Skeletal muscle satellite cell (primary cell): ENCODE results near the gene FBXW8.

Experiments
- H3K27me3 ChIP-seq: 2 replicates; pipeline ENCODE4 v1.7.0; 2013; ENCODE audit warnings: low read length; ENCODE audit not compliant: control insufficient read depth, insufficient read depth
- H3K36me3 ChIP-seq: 2 replicates; pipeline ENCODE4 v1.7.0; 2013; ENCODE audit warnings: mild to moderate bottlenecking, control low read depth, low read length; ENCODE audit not compliant: insufficient read depth
- H3K4me1 ChIP-seq: 2 replicates; pipeline ENCODE4 v1.7.0; 2013; ENCODE audit warnings: low read length; ENCODE audit not compliant: control insufficient read depth, insufficient read depth
- H3K4me2 ChIP-seq: 2 replicates; pipeline ENCODE4 v1.7.0; 2013; ENCODE audit warnings: mild to moderate bottlenecking, low read length
- H3K4me3 ChIP-seq: 2 replicates; pipeline ENCODE4 v1.7.0; 2013; ENCODE audit warnings: low read length
- H3K9ac ChIP-seq: 2 replicates; pipeline ENCODE4 v1.7.0; 2013; ENCODE audit warnings: mild to moderate bottlenecking, low read depth, low read length, moderate library complexity
- H3K9me3 ChIP-seq: replicated peaks from 2 replicates; pipeline ENCODE4 v1.7.0; 2013; ENCODE audit warnings: mild to moderate bottlenecking, control low read depth, low read length

Gene FBXW8

DNA sequence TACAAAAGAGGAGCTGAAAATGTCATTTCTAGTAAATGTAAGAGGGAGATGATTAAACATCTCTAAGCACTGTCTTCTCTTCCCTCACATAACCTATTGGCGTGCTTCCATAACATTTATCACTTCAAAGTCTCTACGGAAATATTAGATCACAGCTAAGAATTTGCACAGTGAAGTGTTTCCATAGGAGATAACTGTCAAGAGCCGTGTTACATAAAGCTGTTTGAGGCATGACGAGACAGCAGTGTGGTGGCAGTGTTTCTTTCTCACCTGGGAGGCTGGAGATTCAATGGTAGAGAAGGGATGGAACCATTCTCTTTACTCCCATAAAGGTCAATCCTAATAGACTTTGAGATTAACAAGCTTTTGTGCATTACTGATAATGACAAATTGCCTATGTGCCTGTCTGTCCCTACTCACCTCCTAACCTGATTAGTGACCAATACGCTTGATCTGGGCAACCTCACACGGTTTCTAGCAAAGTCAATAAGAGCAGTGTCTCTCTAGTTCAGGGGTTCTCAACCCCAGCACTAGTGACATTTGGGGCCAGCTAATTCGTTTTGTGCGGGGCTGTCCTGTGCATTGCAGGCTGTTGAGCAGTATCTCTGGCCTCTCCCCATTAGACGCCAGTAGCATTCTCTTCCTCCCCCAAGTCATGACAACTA is 35.3 kb downstream of the FBXW8 start:
- H3K4me2 ChIP-seq, result no peak overlapping the region
- H3K9me3 ChIP-seq, result no peaks in the 10 kb centered on the region
- H3K4me1 ChIP-seq, result no peaks in the 10 kb centered on the region
- H3K27me3 ChIP-seq, result no peaks in the 10 kb centered on the region
- H3K36me3 ChIP-seq, result peaks cover 47% of the 10 kb centered on the region
- H3K9ac ChIP-seq, result no peak overlapping the region
- no peak overlapping the region for H3K4me3 ChIP-seq

DNA sequence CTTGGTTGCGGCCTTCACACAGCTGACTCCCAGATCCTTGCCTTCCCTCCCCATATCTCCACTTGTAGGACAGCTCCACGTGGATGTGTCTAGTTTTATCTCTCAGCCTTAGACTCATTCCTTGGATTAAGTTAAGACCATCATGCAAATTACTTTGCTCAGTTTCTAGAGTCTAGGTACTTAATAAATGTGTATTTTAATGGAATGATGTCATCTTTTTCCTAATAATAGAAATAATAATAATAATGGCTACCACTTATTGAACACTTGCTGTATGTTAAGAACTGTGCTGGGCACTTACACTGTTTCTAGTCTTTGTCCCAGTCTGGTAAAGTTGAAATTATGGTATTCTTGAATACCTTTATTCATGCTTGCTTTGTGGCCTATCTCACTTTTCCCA is 37.5 kb downstream of the FBXW8 start:
- H3K4me3 ChIP-seq, result no peak overlapping the region
- no peak overlapping the region for H3K4me2 ChIP-seq
- no peak overlapping the region for H3K9ac ChIP-seq
- peaks cover 43% of the 10 kb centered on the region for H3K36me3 ChIP-seq
- no peaks in the 10 kb centered on the region for H3K9me3 ChIP-seq
- no peaks in the 10 kb centered on the region for H3K4me1 ChIP-seq
- no peaks in the 10 kb centered on the region for H3K27me3 ChIP-seq

DNA sequence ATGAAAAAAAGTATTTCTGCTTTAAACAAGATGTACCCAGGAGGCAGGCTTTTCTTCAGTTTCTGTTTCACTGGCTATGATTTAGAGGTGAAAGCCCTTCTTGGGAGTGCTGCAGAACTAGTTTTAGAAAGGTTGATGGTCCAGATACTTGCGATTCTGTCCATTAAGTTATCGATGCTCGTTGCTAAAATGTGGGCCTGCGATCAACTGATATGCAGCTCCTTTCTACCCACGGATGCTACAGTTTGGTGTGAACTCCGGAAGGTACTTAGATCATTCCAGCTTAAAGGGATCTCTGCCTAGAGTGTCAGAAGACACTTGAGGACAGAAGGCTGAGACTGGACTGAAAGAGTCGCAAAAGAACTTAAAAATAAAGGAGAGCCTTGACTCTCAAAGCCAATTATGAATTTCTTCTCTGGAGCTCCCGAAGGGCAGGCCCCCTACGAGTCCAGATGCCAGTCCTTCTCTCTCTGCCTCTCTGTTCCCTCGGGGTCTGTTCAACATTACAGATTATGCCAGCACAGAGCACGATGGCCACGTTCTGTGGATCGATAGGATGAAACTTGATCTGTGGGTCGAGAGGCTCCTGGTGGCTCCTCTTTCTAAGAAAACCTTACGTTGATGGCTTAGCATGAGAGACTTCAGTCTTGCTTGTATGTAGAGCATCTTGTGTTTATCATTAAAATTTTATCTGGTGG is 40.0 kb downstream of the FBXW8 start:
- no peaks in the 10 kb centered on the region for H3K9me3 ChIP-seq
- no peak overlapping the region for H3K9ac ChIP-seq
- no peaks in the 10 kb centered on the region for H3K4me1 ChIP-seq
- H3K4me2 ChIP-seq, result no peak overlapping the region
- H3K36me3 ChIP-seq, result peaks cover 37% of the 10 kb centered on the region
- H3K4me3 ChIP-seq, result no peak overlapping the region
- no peaks in the 10 kb centered on the region for H3K27me3 ChIP-seq

DNA sequence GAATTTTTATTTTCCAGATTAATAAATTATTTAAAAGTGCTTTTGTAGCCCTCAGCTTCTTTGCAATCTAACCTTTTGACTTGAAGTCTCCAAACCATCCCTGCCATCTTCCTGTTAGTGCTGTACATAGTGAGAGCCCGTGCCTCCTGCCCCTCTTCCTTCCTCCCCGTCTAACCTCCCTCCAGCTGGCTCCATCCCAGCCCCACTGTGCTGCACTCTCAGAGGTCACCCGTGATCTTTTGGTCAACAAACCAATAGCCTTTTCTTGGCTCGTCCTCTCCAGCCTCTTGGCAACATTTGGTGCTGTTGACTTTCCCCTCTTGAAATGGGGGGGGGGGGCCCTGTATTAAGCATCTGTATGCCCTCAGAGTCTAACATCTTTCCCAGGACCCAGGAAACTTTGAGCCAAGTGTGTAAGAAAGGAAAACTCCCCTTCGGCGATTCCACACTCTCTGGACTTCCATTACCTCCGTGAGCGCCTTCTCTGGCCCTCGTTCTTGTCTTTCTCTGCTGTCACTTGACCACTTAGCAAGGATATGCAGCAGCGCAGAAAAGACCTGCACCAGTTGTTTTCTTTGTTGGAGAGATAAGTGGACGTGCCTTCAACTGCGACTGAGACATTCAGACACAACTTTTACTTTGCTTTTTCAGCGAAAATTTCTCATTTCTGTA is 44.1 kb downstream of the FBXW8 start:
- Histone ChIP-seq H3K27me3 (no peaks in the 10 kb centered on the region), H3K9me3 (no peaks in the 10 kb centered on the region), H3K4me1 (peaks cover 10% of the 10 kb centered on the region), H3K4me2 (no peak overlapping the region), H3K4me3 (no peak overlapping the region), H3K9ac (no peak overlapping the region), H3K36me3 (peaks cover 16% of the 10 kb centered on the region)

DNA sequence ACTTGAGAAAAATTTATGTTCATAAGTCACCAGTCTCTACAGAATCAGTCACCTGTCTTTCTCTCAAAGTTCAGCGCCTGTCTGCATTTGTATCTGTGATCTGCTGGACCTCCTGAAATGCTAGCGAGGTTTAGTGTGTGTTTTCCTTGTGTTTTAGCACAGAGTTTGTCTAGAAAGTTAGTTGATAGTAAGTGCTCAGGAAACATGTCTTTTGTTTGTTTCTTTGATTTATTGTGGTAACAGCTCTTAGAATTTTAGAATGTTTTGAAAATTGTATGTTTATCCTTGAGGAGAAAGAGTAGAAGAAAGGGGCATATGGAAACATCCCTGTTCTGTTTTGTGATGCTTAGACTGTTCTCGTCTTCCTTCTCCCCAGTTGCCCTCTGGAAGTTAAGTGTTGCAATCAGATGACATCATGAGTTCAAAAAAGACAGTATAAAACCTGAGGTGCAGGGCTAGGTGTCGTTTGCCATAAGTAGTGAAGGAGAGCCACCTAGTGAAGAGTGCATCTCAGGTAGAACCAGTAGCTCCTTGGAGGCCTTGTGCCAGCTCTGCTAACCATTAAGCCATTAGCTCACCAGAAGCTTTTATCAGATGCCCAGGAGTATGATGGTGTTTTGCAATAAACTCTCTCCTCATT is 44.8 kb downstream of the FBXW8 start:
- Histone ChIP-seq H3K27me3 (no peaks in the 10 kb centered on the region), H3K9me3 (no peaks in the 10 kb centered on the region), H3K9ac (no peak overlapping the region), H3K36me3 (peaks cover 11% of the 10 kb centered on the region), H3K4me1 (peaks cover 10% of the 10 kb centered on the region), H3K4me2 (no peak overlapping the region), H3K4me3 (no peak overlapping the region)

DNA sequence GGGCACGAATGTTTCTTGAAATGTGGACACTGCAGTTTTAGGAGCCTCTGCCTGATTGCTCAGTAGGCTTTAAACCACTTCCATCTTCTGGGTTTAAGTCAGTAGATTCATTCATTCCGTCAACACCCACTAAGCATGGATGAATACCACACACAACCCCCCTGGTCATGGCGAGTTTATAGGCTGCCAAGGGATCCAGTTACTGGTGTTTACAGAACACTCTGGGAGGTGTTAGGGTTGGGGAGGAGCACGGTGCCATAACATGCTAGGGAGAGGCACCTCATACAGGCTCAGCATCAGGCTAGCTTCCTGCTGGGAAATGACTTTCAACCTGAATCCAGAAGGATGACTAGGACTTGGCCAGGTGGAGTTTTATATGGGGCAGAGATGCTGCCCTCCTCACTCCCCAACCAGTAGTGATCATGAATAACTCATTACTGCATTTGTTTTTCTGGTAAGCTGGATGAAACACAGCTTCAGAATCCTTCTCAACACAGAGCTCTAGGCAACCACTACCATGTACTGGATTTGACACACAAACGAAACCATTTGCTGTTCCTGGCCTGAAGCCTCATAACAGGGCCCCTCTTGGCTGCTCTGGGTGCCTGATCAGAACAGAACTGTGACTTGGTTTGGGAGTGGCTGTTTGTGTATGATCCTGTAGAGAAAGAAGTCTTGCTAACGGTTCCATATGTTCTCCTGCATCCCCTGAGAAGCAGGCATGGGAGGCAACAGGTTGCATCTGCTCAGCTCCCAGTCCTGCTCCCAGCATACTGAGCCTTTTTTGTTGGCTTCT is 47.9 kb downstream of the FBXW8 start:
- Histone ChIP-seq H3K36me3 (peaks cover 5% of the 10 kb centered on the region), H3K9ac (no peak overlapping the region), H3K9me3 (no peaks in the 10 kb centered on the region), H3K4me2 (no peak overlapping the region), H3K4me3 (no peak overlapping the region), H3K27me3 (no peaks in the 10 kb centered on the region), H3K4me1 (peaks cover 10% of the 10 kb centered on the region)

DNA sequence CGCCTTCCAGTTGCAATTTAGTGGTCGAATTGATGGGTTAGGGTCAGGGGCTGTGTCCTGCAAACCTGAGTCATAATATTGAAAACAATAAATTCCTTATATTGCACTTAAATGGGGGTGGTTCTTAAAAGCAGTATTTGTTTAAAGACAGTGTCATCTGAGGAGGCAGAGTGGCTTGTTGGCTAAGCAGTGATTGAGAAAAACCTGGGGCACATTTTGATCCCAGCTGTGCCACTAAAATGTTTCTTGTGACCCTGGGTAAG is 48.4 kb downstream of the FBXW8 start:
- Histone ChIP-seq H3K4me2 (no peak overlapping the region), H3K36me3 (peaks cover 5% of the 10 kb centered on the region), H3K4me1 (peaks cover 10% of the 10 kb centered on the region), H3K27me3 (no peaks in the 10 kb centered on the region), H3K9me3 (no peaks in the 10 kb centered on the region), H3K9ac (no peak overlapping the region), H3K4me3 (no peak overlapping the region)

DNA sequence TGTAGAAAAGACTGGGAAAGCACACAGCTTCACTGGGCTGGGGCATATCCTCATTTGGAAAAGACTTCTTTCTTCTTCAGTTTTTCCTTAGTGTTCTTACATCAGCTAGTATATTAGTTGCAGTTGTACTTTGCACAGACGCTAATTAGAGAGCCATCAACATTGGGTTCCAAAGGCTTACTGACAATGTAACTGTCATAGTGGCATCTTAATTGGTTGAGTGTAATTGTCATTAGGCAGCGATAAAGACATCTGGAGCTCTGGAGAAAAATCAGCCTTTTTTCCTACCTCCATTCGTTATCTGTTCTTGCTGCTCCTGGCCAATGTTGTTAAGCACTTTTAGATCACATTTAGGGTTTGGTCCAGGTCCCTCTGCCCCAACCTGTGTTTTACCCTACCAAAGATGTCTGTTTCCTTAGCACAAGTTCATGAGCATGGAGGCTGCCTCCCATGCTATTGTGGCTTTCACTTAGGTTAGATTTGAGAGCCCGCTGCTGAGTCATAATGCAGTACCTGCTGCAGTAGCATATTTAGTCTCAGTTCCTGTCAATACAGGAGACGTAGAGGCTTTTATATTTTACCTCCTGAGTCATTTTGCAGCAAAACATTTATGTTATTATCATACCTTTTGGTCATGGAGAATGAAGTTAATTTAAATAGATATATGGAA is 49.2 kb downstream of the FBXW8 start:
- no peak overlapping the region for H3K4me2 ChIP-seq
- H3K9ac ChIP-seq, result no peak overlapping the region
- peaks cover 10% of the 10 kb centered on the region for H3K4me1 ChIP-seq
- H3K36me3 ChIP-seq, result peaks cover 7% of the 10 kb centered on the region
- no peaks in the 10 kb centered on the region for H3K9me3 ChIP-seq
- no peak overlapping the region for H3K4me3 ChIP-seq
- no peaks in the 10 kb centered on the region for H3K27me3 ChIP-seq

DNA sequence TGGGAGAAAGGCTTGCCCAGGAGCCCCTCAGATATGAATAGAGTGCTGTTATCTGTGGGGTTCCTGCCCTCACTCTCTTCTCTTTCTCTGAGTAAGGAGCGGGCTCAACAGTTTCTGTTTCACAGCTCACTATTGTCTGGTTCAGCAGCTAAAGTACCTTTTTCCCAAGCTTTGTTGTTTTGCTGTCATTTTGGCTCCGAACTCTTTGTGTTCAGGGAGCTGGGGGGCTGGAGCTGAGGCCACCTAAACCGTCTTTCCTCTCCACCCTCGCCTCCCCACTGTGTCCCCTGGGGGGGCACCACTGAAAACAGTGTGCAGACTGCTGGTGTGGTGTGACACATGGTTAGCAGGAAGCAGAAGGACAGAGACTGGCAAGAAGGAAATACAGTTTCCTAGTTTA is 51.4 kb downstream of the FBXW8 start:
- H3K4me2 ChIP-seq, result no peak overlapping the region
- H3K4me1 ChIP-seq, result peaks cover 10% of the 10 kb centered on the region
- no peaks in the 10 kb centered on the region for H3K27me3 ChIP-seq
- H3K36me3 ChIP-seq, result peaks cover 12% of the 10 kb centered on the region
- no peak overlapping the region for H3K9ac ChIP-seq
- H3K4me3 ChIP-seq, result no peak overlapping the region
- no peaks in the 10 kb centered on the region for H3K9me3 ChIP-seq

DNA sequence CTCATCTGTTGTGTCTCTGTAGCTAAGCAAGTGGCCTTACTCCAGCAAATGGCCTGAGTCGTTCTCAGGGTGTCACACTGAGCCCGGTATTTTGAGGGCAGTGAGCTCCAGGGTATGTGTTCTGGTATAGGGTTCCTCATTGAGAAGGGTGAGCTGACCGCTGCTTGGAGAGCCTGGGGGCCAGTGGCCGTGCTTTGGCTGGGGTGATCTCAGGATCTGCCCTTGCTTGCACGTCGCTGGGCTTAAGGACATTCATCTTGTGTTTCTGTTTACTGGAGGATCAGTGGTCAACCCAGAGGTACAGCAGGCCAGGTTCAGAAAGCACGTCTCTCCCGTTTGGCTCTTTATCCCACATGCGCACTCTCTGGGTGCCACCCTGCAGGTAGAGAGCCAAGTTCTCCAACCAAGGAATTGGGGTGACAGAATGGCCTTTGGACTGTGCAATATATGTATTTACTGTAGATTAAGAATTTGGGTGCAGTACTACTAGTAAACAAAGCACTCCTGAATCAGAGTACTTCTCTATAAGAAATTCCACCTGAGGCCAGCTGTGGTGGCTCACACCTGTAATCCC is 52.1 kb downstream of the FBXW8 start:
- Histone ChIP-seq H3K9me3 (no peaks in the 10 kb centered on the region), H3K36me3 (peaks cover 15% of the 10 kb centered on the region), H3K27me3 (no peaks in the 10 kb centered on the region), H3K4me1 (peaks cover 10% of the 10 kb centered on the region), H3K4me3 (no peak overlapping the region), H3K9ac (no peak overlapping the region), H3K4me2 (no peak overlapping the region)
